Stimulated activated naive CD8-positive, alpha-beta T cell treated with anti-CD3 and anti-CD28 coated beads, Interleukin-15, amount 100 ng/mL, for 72 hours (primary cell): ENCODE results near the gene GARRE1.
A peak's percentile ranks its signal among the peaks of the same experiment; 100 is the strongest.

Experiments
- ATAC-seq: fragments of 150-1000 bp; cut with Tn5 transposase; 2 replicates; pipeline ENCODE4 v1.10.0; 2021; ENCODE audit warnings: mild to moderate bottlenecking, moderate library complexity
- DNase-seq, 2 donors: peaks; one replicate each; pipeline ENCODE4 v3.0.0; 2021 to 2022
- H3K27ac Mint-ChIP-seq, 2 donors: one replicate each; pipeline ENCODE4 v1.8.0; 2022; ENCODE audit warnings: mild to moderate bottlenecking in 2 of 2, mixed read lengths in 2 of 2, moderate library complexity in 2 of 2
- H3K27me3 Mint-ChIP-seq: one replicate; pipeline ENCODE4 v1.8.0; 2022; ENCODE audit warnings: mixed read lengths
- H3K4me1 Mint-ChIP-seq: one replicate; pipeline ENCODE4 v1.8.0; 2022; ENCODE audit warnings: mild to moderate bottlenecking, mixed read lengths
- H3K4me3 Mint-ChIP-seq, 2 donors: one replicate each; pipeline ENCODE4 v1.8.0; 2022; ENCODE audit warnings: mild to moderate bottlenecking in 2 of 2, mixed read lengths in 2 of 2, moderate library complexity in 1 of 2
- H3K9me3 Mint-ChIP-seq, 2 donors: one replicate each; pipeline ENCODE4 v1.8.0; 2022; ENCODE audit warnings: mixed read lengths in 2 of 2

GARRE1 gene

DNA sequence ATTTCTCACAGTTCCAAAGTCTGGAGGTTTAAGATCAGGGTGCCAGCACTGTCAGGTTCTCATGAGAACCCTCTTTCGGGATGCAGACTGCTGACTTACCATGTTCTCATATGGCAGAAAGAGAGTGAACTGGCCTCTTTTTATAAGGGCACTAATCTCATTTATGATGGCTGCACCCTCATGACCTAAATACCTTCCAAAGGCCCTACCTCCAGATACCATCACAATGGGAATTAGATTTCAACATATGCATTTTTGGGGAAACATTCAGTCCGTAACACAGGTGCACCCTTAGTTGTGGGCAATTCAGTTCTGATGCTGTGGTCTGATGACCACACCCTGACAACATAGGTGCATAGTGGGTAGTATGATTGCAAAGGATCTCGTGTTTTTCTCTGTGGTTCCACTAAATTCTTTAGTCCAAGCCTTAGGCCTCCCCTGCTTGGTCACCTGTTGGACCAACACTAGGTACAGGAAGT, 33.3 kb downstream of the GARRE1 start:
- ATAC-seq, result no peak
- Mint-ChIP-seq H3K4me3 (peak overlapping the region in 1 of 2 donors; percentile 54), H3K27me3 (no peaks in the 10 kb centered on the region), H3K4me1 (peaks cover 28% of the 10 kb centered on the region), H3K9me3 (no peaks in the 10 kb centered on the region), H3K27ac (no peak overlapping the region)
- no peak for DNase-seq

DNA sequence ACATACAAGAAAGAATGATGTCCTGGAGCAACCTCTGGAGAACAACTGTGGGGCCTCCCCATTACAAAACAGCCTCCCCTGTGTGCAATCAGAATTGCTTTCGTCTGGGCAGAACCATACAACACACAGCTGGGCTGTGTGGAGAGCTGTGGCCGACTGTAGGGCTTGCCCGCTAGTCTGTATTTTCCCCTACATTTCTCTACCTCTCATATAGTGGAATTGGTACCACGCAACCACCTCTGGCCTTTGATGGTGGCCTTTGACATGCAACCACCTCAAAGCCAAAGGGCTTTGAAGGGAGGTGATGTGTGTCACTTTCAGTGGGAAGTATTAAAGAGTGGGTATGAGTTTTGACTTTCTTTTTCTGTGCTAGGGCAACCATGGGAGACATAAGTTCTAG, 34.0 kb downstream of the GARRE1 start:
- Mint-ChIP-seq H3K4me1 (peaks cover 22% of the 10 kb centered on the region), H3K27me3 (no peaks in the 10 kb centered on the region), H3K4me3 (peak overlapping the region; percentile 41 to 54), H3K9me3 (no peaks in the 10 kb centered on the region), H3K27ac (no peak overlapping the region)
- peak; percentile 97 for ATAC-seq
- peak; percentile 43 to 62 for DNase-seq

DNA sequence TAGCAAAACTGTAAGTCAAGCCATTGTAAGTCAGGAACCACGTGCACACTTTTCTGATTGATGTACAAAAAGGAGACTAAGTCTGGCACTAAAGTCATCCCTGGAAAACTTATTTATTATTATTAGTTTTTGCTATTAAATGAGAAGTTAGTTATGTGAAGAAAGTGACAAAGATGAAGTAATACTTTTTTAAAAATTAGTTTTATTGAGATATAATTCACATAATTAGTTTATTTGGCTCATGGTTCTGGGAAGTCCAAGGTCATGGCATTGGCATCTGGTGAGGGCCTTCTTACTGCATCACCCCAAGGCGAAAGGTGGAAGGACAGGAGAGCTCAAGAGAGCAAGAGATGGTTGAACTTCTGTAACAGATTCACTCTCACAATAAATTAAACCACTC, 36.9 kb downstream of the GARRE1 start:
- Mint-ChIP-seq H3K4me1 (peaks cover 27% of the 10 kb centered on the region), H3K4me3 (no peak overlapping the region), H3K9me3 (no peaks in the 10 kb centered on the region), H3K27me3 (no peaks in the 10 kb centered on the region), H3K27ac (no peak overlapping the region)
- DNase-seq (no peak), ATAC-seq (no peak)

DNA sequence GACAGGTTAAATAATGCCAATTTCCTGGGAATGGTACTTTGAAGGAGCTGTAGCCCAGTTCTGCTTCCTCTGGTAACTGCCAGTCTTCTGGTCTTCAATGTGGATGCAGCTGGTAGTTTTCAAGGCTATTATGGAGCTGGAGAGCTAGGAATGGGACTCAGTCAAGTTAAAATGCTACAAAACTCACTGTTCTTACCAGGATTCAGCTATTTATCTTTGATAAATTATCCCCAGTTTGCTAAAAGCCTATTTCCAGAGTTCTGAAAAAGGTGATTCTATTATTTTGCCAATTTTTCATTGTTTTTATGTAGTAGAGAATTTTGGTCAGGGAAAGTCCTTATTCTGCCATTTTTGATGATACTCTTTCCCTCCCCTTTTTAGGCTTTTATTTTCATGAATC, 40.7 kb downstream of the GARRE1 start:
- no peak for ATAC-seq
- Mint-ChIP-seq H3K9me3 (no peaks in the 10 kb centered on the region), H3K27ac (no peak overlapping the region), H3K27me3 (no peaks in the 10 kb centered on the region), H3K4me1 (peaks cover 7% of the 10 kb centered on the region), H3K4me3 (no peak overlapping the region)
- no peak for DNase-seq

DNA sequence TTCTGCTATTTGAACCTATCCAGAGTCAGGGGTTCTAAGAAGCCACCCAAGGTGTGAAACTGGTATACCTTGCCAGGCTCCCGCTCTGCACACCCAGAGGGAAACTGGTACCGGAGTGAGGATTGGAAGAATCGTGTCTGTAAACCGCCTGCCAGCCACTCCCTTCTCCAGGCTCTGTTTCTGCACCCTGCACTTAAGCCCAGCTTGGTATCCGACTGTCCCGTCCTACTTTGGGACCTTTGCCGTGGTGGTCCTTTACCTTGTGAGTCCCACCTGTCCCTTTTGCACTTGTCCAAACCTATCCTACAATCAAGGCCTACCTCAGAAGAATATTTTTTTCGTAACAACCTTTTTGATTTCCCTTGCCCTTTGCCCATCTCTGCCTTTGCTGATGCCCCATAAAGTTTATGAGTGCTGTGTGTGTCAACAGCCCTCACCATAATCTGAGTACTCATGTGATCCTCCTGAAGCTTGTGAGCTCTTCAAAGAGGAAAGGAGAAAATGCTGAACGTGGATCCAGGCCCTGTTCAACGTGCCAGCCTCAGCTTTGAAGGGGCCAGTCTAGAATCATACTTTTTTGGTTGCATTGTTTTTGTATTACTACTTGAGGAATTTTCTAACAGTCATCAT, 44.7 kb downstream of the GARRE1 start:
- Mint-ChIP-seq H3K4me3 (no peak overlapping the region), H3K4me1 (peaks cover 7% of the 10 kb centered on the region), H3K27ac (peak overlapping the region in 1 of 2 donors; percentile 57), H3K27me3 (no peaks in the 10 kb centered on the region), H3K9me3 (no peaks in the 10 kb centered on the region)
- no peak for ATAC-seq
- no peak for DNase-seq

DNA sequence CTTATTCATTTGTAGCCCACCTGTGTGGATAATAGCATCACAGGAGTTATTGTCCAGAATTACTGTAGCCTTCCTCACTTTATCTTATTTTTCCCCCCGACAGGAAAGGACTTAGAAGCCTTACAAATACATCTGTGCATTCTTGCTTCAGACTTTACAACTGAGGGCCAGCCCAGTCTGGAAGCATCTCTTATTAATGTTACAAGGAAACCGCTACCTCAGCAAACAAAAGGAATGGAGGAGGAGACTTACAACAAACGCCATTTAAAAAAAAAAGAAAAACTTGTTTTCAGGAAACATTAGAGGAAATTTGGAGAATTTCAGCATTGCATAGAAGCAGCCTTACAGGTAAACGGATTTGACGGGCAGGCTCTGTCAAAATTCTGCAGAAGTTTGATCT, 45.2 kb downstream of the GARRE1 start:
- ATAC-seq (no peak), DNase-seq (no peak)
- no peak overlapping the region for H3K4me3 Mint-ChIP-seq
- no peaks in the 10 kb centered on the region for H3K27me3 Mint-ChIP-seq
- peak overlapping the region in 1 of 2 donors; percentile 57 for H3K27ac Mint-ChIP-seq
- H3K9me3 Mint-ChIP-seq, result no peaks in the 10 kb centered on the region
- peaks cover 7% of the 10 kb centered on the region for H3K4me1 Mint-ChIP-seq

DNA sequence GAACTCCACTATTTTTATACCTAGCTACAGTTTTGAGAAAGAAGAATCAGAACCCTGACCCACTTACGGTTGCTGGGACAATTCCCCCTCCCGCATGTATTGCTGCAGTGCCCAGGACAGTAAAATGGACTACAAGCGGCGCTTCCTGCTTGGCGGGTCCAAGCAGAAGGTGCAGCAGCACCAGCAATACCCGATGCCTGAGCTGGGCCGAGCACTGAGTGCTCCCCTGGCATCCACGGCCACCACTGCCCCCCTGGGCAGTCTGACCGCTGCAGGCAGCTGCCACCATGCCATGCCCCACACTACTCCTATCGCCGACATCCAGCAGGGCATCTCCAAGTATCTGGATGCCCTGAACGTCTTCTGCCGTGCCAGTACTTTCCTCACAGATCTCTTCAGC, 46.0 kb downstream of the GARRE1 start:
- peak overlapping the region in 1 of 2 donors; percentile 68 for H3K27ac Mint-ChIP-seq
- peaks cover 5% of the 10 kb centered on the region for H3K4me1 Mint-ChIP-seq
- H3K9me3 Mint-ChIP-seq, result no peaks in the 10 kb centered on the region
- no peaks in the 10 kb centered on the region for H3K27me3 Mint-ChIP-seq
- DNase-seq (no peak), ATAC-seq (no peak)
- no peak overlapping the region for H3K4me3 Mint-ChIP-seq

DNA sequence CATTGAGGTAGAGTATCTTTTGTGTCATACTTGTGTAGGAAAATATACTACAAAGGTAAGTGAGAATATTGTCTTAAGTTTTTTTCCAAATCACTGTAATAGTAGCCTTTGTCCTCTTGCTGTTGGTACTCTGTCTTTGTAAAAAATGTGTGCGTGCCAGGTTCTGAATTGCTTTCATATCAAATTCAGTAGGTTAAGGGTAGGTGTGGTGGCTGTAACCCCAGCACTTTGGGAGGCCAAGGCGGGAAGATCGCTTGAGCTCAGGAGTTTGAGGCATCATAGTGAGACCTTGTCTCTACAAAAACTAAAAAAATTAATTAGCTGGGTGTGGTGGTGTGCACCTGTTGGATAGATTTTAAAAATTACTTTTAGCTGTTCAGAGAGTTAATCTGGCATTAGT, 46.6 kb downstream of the GARRE1 start:
- no peak for DNase-seq
- H3K4me1 Mint-ChIP-seq, result peaks cover 8% of the 10 kb centered on the region
- H3K27me3 Mint-ChIP-seq, result no peaks in the 10 kb centered on the region
- H3K9me3 Mint-ChIP-seq, result no peaks in the 10 kb centered on the region
- H3K4me3 Mint-ChIP-seq, result no peak overlapping the region
- no peak for ATAC-seq
- H3K27ac Mint-ChIP-seq, result no peak overlapping the region
